ENCODE data around the gene CDKN3.

CDKN3 gene, protein sequence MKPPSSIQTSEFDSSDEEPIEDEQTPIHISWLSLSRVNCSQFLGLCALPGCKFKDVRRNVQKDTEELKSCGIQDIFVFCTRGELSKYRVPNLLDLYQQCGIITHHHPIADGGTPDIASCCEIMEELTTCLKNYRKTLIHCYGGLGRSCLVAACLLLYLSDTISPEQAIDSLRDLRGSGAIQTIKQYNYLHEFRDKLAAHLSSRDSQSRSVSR

DNA sequence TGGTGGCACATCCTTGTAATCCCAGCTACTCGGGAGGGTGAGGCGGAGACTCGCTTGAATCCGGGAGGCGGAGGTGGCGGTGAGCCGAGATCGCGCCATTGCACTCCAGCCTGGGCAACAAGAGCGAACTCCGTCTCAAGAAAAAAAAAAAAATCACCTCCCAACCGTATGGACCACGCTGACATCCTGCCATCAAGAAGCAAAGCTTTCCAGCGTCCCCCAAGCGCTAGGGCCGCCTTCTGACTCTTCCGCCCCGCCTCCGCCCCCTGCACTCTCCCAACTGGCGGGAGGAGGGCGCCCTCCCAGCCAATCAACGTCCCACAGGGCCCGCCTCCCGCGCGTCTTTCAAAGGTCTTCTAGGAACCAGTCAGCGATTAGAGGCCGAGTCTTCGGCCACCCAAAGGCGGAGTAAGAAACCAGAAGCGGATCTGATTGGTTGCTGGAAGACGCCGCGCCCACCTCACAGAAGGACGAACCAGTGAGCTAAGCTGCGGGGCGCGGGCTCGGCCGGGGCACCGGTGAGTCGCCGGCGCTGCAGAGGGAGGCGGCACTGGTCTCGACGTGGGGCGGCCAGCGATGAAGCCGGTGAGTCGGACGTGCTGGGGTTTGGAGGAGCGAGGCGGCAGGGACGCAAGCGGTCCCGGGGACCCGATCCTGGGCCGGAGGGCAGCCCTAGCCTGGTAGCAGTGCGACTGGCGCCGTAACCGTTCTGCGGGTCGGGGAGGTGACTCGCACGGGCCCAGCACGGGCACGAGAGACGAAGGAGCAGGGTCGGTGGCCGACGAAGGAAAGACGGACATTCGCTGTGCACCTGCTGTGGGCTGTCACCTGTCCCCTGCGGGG is at the start of gene CDKN3:
Gene CDKN3 (plus strand): TSS at position 515 of the 843 bp plus-strand sequence. CDS start 62 bp downstream, at position 577.
- peak; percentile 94 to 96 for DNase-seq (ENCODE audit: low read depth in 2 of 2)

DNA sequence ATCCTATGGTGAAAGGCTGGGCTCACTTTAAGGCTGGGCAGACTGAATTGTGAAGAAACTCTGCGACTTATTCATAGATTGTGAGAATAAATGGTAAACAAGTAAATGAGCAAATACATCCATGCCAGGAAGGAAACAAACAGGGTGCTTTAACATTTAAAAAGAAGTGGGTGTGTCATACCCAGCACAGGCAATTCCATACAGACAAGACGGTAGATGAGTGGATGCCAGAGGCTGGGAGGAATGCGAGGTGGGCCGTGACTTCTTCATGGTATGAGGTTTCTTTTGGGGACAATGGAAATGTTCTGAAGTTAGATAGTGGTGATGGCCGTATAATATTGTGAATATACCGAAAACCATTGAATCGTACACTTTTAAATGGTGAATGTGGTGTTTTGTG is 49.8 kb upstream of the CDKN3 start:
- DNase-seq (ENCODE audit: low read depth in 2 of 2): no peak

DNA sequence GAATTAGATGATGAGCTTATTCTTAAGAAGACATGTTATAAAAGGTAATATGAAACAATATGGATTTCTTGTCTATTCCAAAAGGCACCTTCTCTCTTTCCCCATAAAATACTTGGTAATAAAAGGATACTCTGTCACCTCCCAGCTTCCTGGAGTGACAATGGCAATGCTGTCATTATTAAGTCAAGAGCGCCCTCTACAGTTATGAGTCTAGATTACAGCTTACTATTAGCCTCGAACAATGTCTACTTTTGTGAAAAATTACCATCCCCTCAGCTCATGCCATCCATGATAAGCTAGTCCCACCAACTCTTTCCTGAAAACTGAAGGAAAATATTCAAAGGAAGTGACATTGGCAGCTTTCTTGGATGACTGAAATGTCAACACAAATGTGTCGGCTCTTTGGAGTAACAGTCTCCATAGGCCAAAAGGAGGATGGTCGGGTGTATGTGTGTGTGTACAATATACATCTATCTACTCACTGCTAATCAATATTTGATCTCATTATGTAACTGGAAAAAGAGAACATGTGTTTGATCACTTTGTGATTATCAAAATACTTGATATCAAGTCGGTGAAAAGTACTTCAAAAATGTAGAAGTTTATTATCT is 48.7 kb upstream of the CDKN3 start:
- DNase-seq (ENCODE audit: low read depth in 2 of 2): no peak

DNA sequence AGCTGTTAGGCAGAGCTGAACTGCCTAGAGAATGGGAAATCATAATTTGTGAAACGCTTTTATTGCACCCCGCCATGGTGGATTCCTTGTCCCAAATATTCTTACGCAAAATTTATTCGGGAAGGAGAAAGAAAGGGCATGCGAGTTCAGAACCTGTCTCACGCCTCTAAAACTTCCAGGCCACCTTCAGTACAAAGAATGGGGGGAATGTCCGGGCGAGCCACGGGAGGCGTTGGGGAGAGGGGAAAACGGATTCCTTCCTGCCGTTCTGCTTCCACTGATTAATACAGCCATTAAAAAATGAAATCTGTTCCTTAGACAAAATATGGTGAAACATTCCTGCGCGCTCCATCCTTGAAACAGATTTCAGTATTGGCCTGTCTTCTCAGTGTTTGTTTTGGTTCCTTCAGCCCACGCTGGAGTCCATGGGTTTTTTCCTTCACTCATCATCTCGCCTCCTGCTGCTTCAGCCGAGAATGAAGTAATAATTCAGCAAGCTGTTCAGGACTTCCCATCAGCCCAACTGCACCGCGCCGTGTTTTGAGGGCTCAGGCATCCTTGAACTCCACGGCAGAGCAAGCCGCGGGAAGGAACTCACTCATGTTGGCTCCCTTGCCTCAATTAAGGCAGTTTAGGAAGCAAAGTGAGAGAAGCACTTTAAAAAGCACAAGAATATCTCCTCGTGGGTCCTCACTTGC is 47.7 kb upstream of the CDKN3 start:
- no peak for DNase-seq (ENCODE audit: low read depth in 2 of 2)

DNA sequence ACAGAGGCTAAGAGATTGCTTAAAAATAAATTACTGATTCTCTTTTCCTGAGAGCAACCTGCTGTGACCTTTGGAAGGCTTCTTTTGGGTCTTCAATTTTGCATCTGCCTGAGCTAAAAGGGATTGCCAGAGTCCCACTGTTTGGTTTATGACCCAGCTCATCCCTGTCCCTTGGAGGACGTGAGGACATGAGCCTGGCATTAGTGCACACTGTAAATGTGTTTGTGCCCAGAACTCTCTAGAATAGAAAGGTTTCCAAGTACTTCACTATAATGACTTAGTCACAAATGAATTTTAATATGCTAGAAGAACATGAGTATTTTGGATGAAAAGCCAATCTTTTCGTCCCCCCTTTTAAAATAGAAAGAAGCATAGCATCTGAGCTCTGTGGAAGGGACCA is 47.1 kb upstream of the CDKN3 start:
- DNase-seq (ENCODE audit: low read depth in 2 of 2): no peak

DNA sequence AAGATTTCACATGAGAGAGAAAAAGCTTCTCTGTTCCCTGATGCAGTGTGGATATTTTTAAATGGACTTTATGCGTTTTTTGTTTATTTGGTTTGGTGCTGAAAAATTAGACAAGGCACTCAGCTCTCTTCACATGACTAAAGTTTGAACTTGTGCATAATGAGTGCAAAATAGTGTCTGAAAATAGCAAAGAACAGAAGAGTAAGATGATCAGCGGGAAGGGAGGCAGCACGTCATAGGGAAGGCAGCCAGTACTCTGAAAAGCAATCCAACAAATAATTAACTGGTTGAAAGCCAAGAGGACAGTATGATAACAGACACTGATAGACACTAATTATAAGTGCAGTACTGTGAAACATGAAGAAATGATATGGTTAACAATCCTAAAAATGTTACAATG is 46.6 kb upstream of the CDKN3 start:
- DNase-seq (ENCODE audit: low read depth in 2 of 2): no peak

DNA sequence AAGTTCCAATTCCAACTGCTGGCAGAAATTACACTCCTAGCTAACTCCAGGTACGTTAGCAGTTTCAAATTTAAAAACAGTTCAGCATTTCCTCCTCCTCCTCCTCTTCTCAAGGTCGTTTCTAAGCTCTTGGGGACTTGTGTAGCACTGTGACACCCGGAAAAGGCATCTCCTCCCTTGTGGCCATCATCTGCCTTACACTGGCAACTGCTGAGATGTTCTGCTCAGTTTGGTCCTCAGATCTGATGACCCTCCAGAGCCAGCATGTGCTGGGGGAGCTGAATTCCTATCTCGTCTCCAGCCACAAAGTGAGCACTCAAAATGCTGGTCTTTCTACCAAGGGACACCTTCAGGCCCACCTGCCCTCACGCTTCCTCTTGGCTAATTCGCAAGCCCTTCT is 43.5 kb upstream of the CDKN3 start:
- DNase-seq (ENCODE audit: low read depth in 2 of 2): no peak

DNA sequence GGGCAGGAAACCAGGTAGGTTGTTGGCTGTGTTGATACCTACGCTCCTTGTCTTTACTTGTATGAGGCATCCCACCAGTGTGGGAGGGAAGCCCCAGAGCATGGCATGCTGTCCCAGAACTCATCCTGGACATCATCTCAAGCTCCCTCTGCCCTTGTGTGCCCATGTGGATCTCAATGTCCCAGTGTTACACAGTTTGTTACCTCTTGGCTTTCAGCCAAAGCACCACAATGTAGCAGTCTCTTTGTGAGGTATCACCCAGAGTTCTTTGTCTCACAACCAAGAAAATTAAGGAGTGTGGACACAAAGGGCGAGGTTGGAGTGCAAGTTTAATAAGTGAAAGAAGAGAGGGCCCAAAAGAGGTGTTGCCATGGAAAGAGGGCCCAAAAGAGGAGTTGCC is 43.1 kb upstream of the CDKN3 start:
- no peak for DNase-seq (ENCODE audit: low read depth in 2 of 2)

DNA sequence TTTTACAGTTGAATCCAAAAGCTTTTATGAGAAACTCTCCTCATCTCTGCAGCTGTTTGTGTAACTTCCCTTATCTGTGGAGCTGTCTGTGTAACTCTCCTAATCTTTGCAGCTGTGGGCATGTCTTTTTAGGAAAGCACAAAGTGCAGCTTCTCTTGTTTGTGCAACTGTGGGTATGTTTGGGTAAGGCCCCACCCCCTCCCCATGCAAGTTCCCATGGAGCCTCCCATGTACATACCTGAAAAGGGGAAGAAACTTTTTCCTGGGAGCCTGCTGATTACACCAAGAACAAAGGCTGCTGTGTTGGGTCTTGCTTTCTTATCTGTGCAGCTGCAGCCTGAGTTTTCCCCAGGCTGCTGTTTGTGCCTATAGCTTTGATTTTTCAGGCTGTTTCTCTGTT is 42.7 kb upstream of the CDKN3 start:
- DNase-seq (ENCODE audit: low read depth in 2 of 2): no peak

DNA sequence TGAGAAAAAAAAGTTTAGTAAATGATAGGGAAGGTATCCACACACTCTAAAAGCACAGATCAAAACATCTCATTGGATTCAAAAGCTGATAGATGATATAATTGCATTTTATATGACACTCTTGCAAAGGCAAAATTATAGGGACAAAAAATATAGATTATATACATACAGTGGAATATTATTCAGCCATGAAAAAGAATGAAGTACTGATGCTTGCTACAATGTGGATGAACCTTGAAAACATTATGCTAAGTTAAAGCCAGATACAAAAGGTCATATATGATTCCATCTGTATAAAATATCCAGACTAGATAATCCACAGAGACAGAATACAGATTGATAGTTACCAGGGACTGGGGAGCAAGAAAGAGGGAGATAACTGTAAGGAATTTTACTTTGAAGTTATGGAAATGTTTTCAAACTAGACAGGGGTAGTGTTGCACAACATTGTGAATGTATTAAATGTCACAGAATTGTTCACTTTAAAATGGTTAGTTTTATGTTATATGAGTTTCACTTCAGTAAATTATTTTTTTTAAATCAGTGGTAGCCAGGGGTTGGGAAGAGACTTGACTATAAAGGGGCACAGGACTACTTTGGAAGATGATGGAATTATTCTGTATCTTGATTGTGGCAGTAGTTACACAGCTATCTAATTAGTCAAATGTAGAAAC is 41.7 kb upstream of the CDKN3 start:
- no peak for DNase-seq (ENCODE audit: low read depth in 2 of 2)

DNA sequence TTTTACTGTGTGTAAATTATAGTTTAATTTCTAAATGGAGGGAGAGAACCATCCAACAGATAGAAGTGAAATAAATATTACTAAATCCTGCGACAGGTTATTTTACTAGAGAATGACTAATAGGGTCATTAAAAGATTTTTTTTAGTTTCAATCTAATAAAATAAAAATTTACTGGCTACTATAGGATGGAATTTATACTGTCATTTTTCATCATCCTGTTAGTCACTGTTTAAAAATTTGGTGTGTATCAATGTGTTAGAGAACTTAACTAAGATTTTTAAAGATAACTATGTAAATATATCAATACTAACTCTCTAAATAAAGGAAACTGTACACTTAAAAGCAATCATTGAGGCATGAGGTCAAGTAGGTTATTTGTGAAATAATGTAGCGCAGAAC is 41.1 kb upstream of the CDKN3 start:
- DNase-seq (ENCODE audit: low read depth in 2 of 2): no peak

DNA sequence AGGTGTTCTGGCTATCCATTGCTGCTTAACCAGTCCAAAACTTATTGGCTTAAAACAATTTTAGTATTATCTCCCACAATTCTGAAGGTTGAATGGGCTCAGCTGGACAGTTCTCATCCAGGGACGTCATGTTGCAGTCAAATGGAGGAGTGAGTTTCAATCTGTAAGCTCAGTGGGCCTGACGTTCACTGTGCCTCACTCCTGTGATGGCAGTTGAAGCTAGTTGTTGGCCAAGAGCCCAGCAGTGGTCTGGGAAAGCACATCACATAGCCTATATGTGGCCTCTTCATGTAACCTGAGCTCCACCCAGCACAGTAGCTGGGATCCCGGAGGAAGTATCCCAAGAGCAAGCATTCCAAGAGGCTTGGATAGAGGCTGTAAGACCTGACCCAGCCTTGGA is 40.6 kb upstream of the CDKN3 start:
- DNase-seq (ENCODE audit: low read depth in 2 of 2): no peak

DNA sequence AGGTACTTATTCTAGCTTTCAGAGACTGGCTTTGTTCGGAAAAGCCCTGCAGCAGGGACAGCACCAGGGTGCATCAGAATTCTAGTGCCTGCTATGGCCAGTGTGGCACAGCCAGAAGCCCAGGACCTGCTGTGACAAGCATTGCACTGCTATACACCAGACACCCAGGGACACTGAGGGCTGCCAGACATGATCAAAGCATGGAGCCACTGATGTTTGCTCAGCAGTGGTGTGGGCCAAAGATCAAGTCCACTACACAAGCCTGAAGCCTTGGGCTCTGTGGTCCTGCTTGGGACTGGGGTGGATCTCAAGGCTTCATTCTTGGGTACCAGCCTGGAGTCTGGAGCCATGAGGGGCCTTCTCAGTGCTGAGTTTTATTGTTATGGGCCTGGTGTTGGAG is 36.1 kb upstream of the CDKN3 start:
- DNase-seq (ENCODE audit: low read depth in 2 of 2): no peak

DNA sequence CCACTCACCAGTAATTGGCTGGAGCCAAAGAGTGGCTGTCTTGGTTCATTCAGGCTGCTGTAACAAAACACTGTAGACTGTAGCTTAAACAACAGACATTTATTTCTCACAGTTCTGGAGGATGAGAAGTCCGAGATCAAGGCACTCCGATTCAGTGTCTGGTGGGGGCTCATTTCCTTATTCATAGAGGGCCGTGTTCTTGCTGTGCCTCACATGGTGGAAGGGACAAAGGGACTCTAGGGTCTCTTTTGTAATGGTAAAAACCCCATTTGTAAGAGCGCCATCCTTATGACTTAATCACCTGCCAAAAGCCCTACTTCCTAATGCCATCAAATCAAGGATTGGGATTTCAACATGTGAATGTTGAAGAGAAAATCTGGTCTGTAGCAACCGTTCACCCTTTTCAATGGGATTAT is 34.7 kb upstream of the CDKN3 start:
- DNase-seq (ENCODE audit: low read depth in 2 of 2): no peak

DNA sequence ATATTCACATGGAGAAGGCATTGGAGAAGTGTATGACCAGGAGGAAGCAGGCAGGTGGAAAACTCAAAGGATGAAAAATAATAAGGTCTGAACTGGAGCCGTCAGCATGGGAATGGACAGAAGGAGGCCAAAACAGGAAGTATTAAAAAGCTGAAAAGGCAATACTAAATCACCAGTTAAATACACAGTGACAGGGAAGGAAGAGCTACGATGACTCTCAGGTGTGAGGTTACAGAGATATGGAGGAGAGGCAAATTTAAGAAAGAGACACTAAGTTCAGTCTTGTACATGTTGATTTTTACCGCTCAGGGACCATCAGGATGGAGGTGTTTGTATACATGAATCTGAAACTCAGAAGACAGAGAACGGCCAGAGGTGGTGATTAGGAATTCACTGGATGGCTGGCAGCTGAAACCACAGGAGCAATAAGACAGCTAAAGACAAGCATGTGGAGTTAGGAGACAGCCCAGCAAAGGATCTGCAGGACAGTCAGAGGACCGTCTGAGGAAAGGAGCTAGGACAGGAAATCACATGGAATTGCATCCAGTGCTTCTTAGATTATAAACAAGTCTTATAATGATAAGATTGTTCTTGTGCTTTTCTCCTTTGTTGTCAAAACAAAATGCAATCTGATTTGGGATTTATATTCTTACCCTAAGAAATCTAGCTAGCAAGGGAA is 33.9 kb upstream of the CDKN3 start:
- no peak for DNase-seq (ENCODE audit: low read depth in 2 of 2)

DNA sequence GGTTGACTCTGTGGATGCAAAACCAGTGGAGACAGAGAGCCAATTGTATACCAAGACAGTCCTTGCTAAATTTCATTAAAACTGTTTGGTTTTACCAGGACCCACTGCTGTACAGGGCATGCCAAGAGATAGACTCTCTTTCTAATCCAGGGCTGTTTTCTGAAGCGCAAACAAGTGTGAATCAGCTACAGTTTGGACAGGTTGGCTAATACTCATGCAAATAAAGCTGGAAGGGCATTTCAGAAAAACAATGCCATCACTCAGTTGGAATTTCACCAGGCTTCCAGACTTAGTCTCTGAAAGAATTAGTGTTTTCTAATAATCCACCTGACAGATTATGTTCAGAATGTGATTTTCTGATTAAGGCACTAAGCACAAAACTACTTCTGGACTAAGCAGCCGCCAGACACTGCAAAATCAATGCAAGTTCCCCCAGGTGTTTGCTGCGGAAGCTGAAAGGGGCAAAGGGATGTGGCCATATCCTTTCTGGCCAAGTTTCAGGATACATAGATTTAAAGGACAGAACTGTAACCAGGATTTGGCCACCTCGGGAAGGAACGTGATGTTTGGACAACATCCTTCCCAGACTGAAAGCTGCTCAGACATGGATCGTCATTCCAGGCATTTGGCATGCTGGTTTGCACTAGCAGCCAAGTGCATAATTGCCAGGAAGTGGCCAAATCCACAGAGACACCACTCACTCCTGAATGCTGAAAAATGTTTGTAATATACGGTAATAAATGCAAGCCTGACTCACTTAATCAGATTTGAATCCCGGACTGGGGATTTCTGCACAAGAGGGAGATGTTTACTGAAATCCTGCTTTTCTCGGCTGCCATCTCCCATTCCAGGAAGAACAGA is 32.0 kb upstream of the CDKN3 start:
- DNase-seq (ENCODE audit: low read depth in 2 of 2): no peak

DNA sequence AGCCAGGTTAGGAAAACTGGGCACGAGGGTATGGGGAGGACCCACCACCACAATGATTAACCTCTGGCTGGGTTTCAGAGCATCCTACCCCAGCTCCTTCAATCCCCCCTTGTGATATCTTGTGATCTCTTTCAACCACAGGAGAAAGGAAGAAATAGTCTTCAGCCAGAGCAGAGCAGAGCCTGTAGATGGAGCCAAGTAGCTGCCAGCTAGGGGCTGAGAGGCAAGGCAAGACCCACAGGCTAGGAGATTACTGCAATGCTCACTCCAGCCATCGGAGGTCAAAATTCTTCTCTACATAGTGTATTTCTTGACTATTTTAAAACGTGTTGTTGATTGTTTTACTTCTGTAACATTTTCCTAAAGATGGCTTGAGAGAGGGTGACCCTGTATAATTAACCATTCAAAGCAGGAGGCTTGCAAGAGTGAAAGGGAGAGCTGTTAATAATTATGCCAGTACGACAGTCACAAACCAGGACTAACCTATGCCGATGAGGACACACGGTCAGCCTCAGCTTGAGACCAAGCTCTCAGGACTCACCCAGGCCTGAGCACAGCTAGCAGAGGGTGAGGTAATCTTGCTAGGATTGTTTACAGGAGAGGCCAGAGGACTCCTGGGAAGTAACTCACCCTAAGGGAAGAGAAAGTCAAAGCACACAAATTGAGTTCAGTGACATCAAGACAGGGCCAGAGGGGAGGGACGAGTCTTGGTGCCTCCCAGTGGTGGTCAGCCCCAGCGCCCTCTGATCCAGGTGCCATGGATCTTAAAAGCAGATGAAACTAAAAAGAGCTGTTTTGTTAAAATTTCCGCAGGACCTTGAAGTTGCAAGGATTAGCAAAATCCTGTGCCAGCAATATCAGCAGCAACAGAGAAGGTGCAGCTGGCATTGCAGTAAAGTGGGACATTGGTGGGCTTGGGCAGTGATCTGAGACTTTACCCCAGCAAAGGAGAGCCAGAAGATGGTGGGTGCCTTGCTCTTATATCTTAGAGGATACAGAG is 29.8 kb upstream of the CDKN3 start:
- DNase-seq (ENCODE audit: low read depth in 2 of 2): peak; percentile 3 to 17

DNA sequence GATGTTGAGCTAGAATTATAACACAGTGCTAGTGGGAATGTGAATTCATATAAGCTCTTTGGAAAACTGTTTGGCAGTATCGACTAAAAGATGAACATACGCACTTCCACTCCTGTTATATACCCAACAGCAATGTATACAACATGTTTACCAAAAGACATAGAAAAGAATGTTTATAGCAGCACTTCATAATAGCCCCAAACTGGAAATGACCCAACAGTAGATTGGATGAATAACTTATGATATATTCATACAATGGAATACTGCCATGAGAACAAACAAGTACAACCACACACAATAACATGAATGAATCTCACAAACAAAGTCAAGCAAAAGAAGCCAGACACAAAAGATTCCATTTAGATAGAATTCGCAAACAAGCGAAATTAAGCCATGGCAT is 28.5 kb upstream of the CDKN3 start:
- DNase-seq (ENCODE audit: low read depth in 2 of 2): no peak

DNA sequence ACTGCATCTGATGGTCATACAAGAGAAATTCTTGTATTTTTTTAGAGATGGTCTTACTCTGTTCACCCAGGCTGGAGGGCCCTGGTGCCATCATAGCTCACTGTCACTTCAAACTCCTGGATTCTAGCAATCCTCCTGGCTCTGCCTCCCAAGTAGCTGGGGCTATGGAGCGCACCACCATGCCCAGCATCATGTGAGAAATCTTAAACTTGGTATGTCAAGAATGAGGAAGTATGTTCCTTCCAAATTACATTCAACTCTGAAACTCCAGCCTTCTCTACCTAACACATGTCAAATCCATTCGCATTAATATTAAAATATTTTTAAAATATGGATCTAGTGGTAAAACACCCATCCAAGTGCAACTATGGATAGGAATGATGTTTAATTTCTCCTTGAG is 27.5 kb upstream of the CDKN3 start:
- DNase-seq (ENCODE audit: low read depth in 2 of 2): no peak

All from stimulated activated CD4-positive, alpha-beta T cell treated with anti-CD3 and anti-CD28 coated beads, Interleukin-15, amount 100 ng/mL, for 48 hours (primary cell).